NCI-H2196 (cell line): ENCODE data around the gene C5.
"Not testable (repeated sequence)": the region's sequence is repeated elsewhere in the genome, so short reads cannot be mapped to it uniquely, and the experiment has no call there.

Experiments
- DNase-seq: peaks from one replicate; lab custom pipeline; 2025; ENCODE audit not compliant: unreplicated experiment; lab: John Stamatoyannopoulos, UW

The C5 gene

GRCh38 chr9:120980951-120981350 lies 69.1 kb downstream of the C5 start:
- no peak for DNase-seq

GRCh38 chr9:120979797-120980196 lies 70.3 kb downstream of the C5 start:
- DNase-seq = no peak

- DNase-seq = no peak
These were observed 71.1 kb downstream of the C5 start for GRCh38 chr9:120978987-120979386.

GRCh38 chr9:120977321-120977720 lies 72.8 kb downstream of the C5 start:
- DNase-seq = no peak

GRCh38 chr9:120974921-120975320 lies 75.2 kb downstream of the C5 start:
- DNase-seq = no peak

GRCh38 chr9:120974181-120974580 lies 75.9 kb downstream of the C5 start:
- DNase-seq = no peak

- peak; percentile 26 for DNase-seq
These were observed 78.1 kb downstream of the C5 start for GRCh38 chr9:120971938-120972337.

GRCh38 chr9:120971471-120971870 lies 78.6 kb downstream of the C5 start:
- DNase-seq = not testable (repeated sequence)

GRCh38 chr9:120970244-120970643 lies 79.8 kb downstream of the C5 start:
- DNase-seq = no peak

- no peak for DNase-seq
These were observed 84.1 kb downstream of the C5 start for GRCh38 chr9:120966013-120966369.

GRCh38 chr9:120965344-120966012 lies 84.6 kb downstream of the C5 start:
- DNase-seq = peak; percentile 79

GRCh38 chr9:120961936-120962335 lies 88.1 kb downstream of the C5 start:
- DNase-seq = no peak

GRCh38 chr9:120960001-120960400 lies 90.1 kb downstream of the C5 start:
- no peak for DNase-seq

- no peak for DNase-seq
These were observed 93.2 kb downstream of the C5 start for GRCh38 chr9:120956862-120957261.

GRCh38 chr9:120951960-120952618 lies 98.0 kb downstream of the C5 start:
- no peak for DNase-seq

- no peak for DNase-seq
These were observed 99.4 kb downstream of the C5 start for GRCh38 chr9:120950421-120951388.

- DNase-seq = no peak
These were observed 100.8 kb downstream of the C5 start for GRCh38 chr9:120949290-120949689.

GRCh38 chr9:120948824-120949223 lies 101.3 kb downstream of the C5 start:
- DNase-seq = no peak

- no peak for DNase-seq
These were observed 102.9 kb downstream of the C5 start for GRCh38 chr9:120947222-120947621.

- no peak for DNase-seq
These were observed 103.8 kb downstream of the C5 start for GRCh38 chr9:120946259-120946658.

- DNase-seq = no peak
These were observed 105.1 kb downstream of the C5 start for GRCh38 chr9:120944948-120945347.

GRCh38 chr9:120944434-120944843 lies 105.6 kb downstream of the C5 start:
- no peak for DNase-seq
